ENCODE measurements around the gene ZNF750.

- no peak for TF ChIP-seq EZH2 (IDR thresholded peaks at IDR 0.05; ENCODE audit: low read length)
- TF ChIP-seq, protein P1, sequence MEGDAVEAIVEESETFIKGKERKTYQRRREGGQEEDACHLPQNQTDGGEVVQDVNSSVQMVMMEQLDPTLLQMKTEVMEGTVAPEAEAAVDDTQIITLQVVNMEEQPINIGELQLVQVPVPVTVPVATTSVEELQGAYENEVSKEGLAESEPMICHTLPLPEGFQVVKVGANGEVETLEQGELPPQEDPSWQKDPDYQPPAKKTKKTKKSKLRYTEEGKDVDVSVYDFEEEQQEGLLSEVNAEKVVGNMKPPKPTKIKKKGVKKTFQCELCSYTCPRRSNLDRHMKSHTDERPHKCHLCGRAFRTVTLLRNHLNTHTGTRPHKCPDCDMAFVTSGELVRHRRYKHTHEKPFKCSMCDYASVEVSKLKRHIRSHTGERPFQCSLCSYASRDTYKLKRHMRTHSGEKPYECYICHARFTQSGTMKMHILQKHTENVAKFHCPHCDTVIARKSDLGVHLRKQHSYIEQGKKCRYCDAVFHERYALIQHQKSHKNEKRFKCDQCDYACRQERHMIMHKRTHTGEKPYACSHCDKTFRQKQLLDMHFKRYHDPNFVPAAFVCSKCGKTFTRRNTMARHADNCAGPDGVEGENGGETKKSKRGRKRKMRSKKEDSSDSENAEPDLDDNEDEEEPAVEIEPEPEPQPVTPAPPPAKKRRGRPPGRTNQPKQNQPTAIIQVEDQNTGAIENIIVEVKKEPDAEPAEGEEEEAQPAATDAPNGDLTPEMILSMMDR (optimal IDR thresholded peaks at IDR 0.05 in 1 of 3, IDR thresholded peaks at IDR 0.05 in 1 of 3, conservative IDR thresholded peaks at IDR 0.05 in 1 of 3; ENCODE audit: extremely low read depth in 1 of 3, insufficient read depth in 2 of 3, low read length in 3 of 3), result no peak
Measured at GRCh38 chr17:82814834-82815233, 25.0 kb downstream of the ZNF750 start.

All from keratinocyte (primary cell).